Measurements from ENCODE around the gene SPATA31D1.

The SPATA31D1 gene

DNA sequence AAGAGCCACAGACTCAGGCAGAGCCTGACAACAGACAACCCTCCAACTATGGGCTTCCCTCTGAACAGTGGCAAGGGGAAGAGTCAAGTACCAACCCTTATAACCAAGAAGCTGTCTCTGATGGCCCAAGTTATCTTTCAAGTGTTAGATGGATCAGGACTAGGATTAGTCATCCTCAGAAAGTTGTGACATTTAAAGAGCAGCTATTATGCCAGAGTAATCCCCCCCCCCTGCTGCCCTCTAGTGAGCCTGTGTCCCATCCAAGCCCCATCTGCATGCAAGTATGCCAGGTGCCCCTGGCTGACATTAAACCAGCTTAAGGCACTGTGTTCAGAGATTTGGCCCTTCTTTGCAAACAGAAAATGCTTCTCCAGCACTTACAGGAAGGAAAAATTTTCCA, 16.8 kb upstream of the SPATA31D1 start:
- TF ChIP-seq, protein P1, sequence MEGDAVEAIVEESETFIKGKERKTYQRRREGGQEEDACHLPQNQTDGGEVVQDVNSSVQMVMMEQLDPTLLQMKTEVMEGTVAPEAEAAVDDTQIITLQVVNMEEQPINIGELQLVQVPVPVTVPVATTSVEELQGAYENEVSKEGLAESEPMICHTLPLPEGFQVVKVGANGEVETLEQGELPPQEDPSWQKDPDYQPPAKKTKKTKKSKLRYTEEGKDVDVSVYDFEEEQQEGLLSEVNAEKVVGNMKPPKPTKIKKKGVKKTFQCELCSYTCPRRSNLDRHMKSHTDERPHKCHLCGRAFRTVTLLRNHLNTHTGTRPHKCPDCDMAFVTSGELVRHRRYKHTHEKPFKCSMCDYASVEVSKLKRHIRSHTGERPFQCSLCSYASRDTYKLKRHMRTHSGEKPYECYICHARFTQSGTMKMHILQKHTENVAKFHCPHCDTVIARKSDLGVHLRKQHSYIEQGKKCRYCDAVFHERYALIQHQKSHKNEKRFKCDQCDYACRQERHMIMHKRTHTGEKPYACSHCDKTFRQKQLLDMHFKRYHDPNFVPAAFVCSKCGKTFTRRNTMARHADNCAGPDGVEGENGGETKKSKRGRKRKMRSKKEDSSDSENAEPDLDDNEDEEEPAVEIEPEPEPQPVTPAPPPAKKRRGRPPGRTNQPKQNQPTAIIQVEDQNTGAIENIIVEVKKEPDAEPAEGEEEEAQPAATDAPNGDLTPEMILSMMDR (IDR thresholded peaks at IDR 0.05; ENCODE audit: borderline replicate concordance, insufficient read depth, low read depth, low read length): no peak
- H3K4me3 ChIP-seq (ENCODE audit: low read depth, low read length): no peak overlapping the region

DNA sequence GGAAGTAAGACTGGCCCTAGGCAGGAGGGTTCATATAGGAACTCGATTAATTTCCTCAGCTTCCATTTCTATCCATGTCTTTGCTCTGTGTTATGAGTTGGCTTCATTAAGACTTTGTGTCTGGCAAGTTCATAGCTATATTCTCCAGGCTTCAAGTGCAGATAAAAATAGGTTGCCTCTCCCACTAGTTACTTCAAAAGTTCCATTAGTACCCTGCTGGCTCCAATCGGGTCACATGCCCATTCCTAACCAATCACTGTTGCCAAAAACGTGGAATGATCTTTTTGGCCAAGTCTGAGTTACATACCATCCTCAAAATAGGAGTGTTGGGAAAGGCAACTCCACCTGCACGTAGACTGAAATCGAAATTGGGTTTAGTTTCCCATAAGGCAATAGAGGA, 13.8 kb upstream of the SPATA31D1 start:
- no peak overlapping the region for H3K4me3 ChIP-seq (ENCODE audit: low read depth, low read length)
- TF ChIP-seq, protein P1 (IDR thresholded peaks at IDR 0.05; ENCODE audit: borderline replicate concordance, insufficient read depth, low read depth, low read length): no peak

DNA sequence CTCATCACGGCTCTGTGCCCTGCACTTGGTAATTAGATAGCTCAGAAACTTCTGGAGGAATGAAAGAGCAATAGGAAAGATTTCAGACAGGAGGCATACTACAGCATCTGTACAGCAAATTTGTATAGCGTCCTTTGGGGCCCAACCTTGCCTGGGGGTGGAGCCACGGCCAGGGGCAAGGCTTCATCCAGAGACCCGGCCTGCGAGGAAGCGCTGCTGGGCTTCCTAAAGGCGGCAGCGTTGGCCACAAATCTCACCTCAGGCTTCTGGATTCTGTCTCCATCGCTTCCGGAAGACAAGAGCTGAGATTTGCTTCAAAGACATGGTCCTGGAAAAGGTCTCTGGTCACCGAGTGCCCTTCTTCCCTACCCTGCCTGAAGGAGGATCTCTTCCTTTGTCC, 12.2 kb upstream of the SPATA31D1 start:
- H3K4me3 ChIP-seq (ENCODE audit: low read depth, low read length): no peak overlapping the region
- TF ChIP-seq, protein P1 (IDR thresholded peaks at IDR 0.05; ENCODE audit: borderline replicate concordance, insufficient read depth, low read depth, low read length): no peak

DNA sequence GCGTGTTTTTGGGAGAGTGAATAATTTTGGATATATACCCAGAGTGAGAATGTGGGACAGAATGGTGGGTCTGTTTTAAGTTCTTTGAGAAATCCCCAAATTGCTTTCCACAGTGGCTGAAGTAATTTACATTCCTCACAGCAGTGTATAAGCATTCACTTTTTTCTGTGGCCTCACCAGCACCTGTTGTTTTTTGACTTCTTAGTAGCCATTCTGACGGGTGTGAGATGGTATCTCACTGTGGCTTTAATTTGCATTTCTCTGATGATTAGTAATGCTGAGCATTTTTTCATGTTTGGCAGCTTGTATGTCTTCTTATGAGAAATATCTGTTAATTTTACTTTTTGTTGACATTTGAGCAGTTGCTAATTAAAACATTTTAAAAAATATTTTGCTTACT, 9.4 kb upstream of the SPATA31D1 start:
- no peak overlapping the region for H3K4me3 ChIP-seq (ENCODE audit: low read depth, low read length)
- TF ChIP-seq, protein P1 (IDR thresholded peaks at IDR 0.05; ENCODE audit: borderline replicate concordance, insufficient read depth, low read depth, low read length): no peak

DNA sequence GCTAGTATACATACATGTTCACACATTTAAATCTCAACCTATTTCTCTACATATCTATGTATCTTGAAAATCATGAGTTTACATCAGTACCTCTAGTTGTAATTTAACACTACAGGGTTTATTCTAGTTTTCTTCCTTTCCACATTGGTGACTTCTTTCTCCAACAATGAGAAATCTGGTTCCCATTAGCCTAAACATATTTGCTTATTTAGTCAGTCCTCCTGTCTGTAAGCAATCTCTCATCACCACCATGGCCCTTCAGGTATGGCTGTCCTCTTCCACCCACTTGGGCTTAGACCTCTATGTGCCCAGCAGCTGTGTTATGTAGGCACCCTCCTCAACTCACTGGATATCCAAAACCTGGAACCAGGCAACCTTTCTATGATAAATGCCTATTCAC, 8.0 kb upstream of the SPATA31D1 start:
- no peak overlapping the region for H3K4me3 ChIP-seq (ENCODE audit: low read depth, low read length)
- TF ChIP-seq, protein P1 (IDR thresholded peaks at IDR 0.05; ENCODE audit: borderline replicate concordance, insufficient read depth, low read depth, low read length): no peak

DNA sequence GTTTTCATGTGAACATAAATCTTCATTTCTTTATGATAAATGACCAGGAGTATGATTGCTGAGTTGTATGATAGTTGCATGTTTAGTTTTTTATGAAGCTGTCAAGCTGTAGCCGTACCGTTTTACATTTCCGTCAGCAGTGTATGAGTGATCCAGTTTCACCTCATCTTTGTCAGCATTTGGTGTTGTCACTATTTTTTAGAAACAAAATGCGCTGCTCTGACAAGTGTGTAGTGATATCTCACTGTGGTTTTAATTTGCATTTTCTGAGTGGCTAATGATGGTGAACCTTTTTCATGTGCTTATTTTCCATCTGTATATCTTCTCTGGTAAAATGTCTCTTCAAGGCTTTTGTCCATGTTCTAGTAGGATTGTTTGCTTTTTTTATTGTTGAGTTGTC, 6.7 kb upstream of the SPATA31D1 start:
- H3K4me3 ChIP-seq (ENCODE audit: low read depth, low read length): no peak overlapping the region
- TF ChIP-seq, protein P1 (IDR thresholded peaks at IDR 0.05; ENCODE audit: borderline replicate concordance, insufficient read depth, low read depth, low read length): no peak

DNA sequence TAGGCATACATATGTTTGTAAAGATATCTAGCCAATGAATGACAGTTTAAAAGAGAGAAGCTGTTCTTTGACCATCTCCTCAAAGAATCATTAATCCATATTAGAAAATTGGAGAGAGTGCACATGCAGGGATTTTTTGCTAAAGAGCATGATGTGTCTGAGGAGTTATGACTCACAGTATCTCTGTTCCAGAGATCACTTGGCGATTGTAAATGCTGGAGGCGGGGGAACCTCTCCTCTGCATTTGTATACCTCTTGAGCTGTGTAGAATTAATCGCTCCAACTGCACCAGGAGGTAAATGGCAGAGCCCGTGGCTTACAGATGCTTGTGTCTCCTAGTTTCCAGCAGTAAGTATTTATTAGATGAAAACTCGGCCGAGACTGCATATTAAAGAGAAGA, 3.6 kb upstream of the SPATA31D1 start:
- H3K4me3 ChIP-seq (ENCODE audit: low read depth, low read length): no peak overlapping the region
- TF ChIP-seq, protein P1 (IDR thresholded peaks at IDR 0.05; ENCODE audit: borderline replicate concordance, insufficient read depth, low read depth, low read length): no peak

Measured in GM12875 (cell line).